K562 (cell line): ENCODE data around the gene ZNF219. TPM values are rescaled to one million over a fixed set of nuclear protein-coding genes. Genes with fewer than 3 reads are reported as not detected.
A peak's percentile ranks its signal among the peaks of the same experiment; 100 is the strongest.

Experiments
- ATAC-seq: fragments of 200-7000 bp; cut with Tn5 transposase; 3 replicates; pipeline ENCODE4 v1.9.1; 2020; ENCODE audit warnings: moderate library complexity
- BruUV-seq: library from RNA; stranded (reverse); fragments of 400-500 nt; replicated peaks from 2 replicates; lab custom pipeline; 2021; lab: Mats Ljungman, UMichigan
- CTCF ChIA-PET: fragments of 300-600 bp; formaldehyde crosslinking; extraction: SDS; loops from one replicate; lab custom pipeline; 2021; ENCODE audit warnings: low intra/inter-chr PET ratio; lab: Yijun Ruan, JAX
- POLR2A ChIA-PET: fragments of 300-600, 350-650 bp; sonication (Branson Sonifier 250); formaldehyde crosslinking; extraction: SDS; loops from one replicate; lab custom pipeline; 2021; ENCODE audit warnings: antibody characterized with exemption, inconsistent platforms; lab: Yijun Ruan, JAX
- DNase-seq, 4 experiments: peaks; one replicate each; pipeline versions ENCODE4 v3.0.0 to v3.0.0-alpha.2; 2011 to 2018; ENCODE audit warnings: low spot score in 3 of 4, mixed read lengths in 3 of 4; ENCODE audit errors: extremely low read depth in 1 of 4
- FAIRE-seq: peaks from 2 replicates; lab custom pipeline; 2011; peaks lifted over from hg19 to GRCh38; lab: Jason Lieb, UNC
- H2AFZ ChIP-seq: 2 replicates; pipeline ENCODE4 v1.6.0; 2011; ENCODE audit warnings: low read depth, low read length, control low read depth, inconsistent platforms
- H3K27ac ChIP-seq: fragments of 200-600 bp; 3 replicates; pipeline ENCODE4 v1.8.0; 2011; ENCODE audit warnings: low read depth, mild to moderate bottlenecking, control low read depth, inconsistent platforms, low read length, moderate library complexity, mixed read lengths; ENCODE audit errors: extremely low read depth
- H3K27me3 ChIP-seq, 2 experiments: fragments of 300-600 bp in 1 of 2; 2 replicates in 1 of 2; 3 replicates in 1 of 2; pipeline versions ENCODE4 v1.6.0 to v1.8.0; 2011; ENCODE audit warnings: inconsistent platforms in 2 of 2, low read length in 2 of 2, mild to moderate bottlenecking in 1 of 2, mixed read lengths in 1 of 2, moderate library complexity in 1 of 2; ENCODE audit not compliant: control insufficient read depth in 2 of 2, insufficient read depth in 2 of 2
- H3K36me3 ChIP-seq: fragments of 300-600 bp; 3 replicates; pipeline ENCODE4 v1.8.0; 2011; ENCODE audit warnings: mild to moderate bottlenecking, low read length, inconsistent platforms; ENCODE audit not compliant: control insufficient read depth, insufficient read depth
- H3K4me1 ChIP-seq, 2 experiments: fragments of 200-600 bp in 1 of 2; replicated peaks in 1 of 2; 2 replicates in 1 of 2; 3 replicates in 1 of 2; pipeline versions ENCODE4 v1.5.1 to v1.8.0; 2011; ENCODE audit warnings: inconsistent platforms in 2 of 2, low read length in 2 of 2, mild to moderate bottlenecking in 1 of 2, mixed read lengths in 1 of 2, moderate library complexity in 1 of 2; ENCODE audit not compliant: control insufficient read depth in 2 of 2, insufficient read depth in 2 of 2
- H3K4me2 ChIP-seq: 2 replicates; pipeline ENCODE4 v1.6.1; 2011; ENCODE audit warnings: low read length, control low read depth, inconsistent platforms, mixed read lengths; ENCODE audit not compliant: insufficient read depth
- H3K4me3 ChIP-seq: fragments of 200-600 bp; sonication (generic), shearing (Covaris generic); 2 replicates; pipeline ENCODE4 v1.5.1; 2016; ENCODE audit warnings: control low read depth, inconsistent platforms
- H3K79me2 ChIP-seq: fragments of 200-600 bp; 3 replicates; pipeline ENCODE4 v1.8.0; 2011; ENCODE audit warnings: low read length, inconsistent platforms; ENCODE audit not compliant: control insufficient read depth, insufficient read depth
- H3K9ac ChIP-seq, 2 experiments: 2 replicates each; pipeline versions ENCODE4 v1.6.0 to v1.6.1; 2011; ENCODE audit warnings: low read depth in 2 of 2, low read length in 2 of 2, control low read depth in 1 of 2, inconsistent platforms in 1 of 2, mild to moderate bottlenecking in 1 of 2, mixed read lengths in 1 of 2; ENCODE audit not compliant: insufficient read depth in 1 of 2
- H3K9me1 ChIP-seq: one replicate; pipeline ENCODE4 v1.6.0; 2011; ENCODE audit warnings: inconsistent platforms, mild to moderate bottlenecking, low read length, moderate library complexity; ENCODE audit not compliant: control insufficient read depth, insufficient read depth
- H3K9me3 ChIP-seq: replicated peaks from 2 replicates; pipeline ENCODE4 v1.5.1; 2011; ENCODE audit warnings: low read depth, low read length, inconsistent platforms; ENCODE audit not compliant: control insufficient read depth, insufficient read depth
- H4K20me1 ChIP-seq: replicated peaks from 2 replicates; pipeline ENCODE4 v1.6.1; 2011; ENCODE audit warnings: low read length, inconsistent platforms, mixed read lengths; ENCODE audit not compliant: control insufficient read depth, insufficient read depth
- BHLHE40 ChIP-seq: IDR thresholded peaks from 2 replicates; pipeline ENCODE4 v1.6.1; 2011; ENCODE audit warnings: low read length, improper control_type of control experiment
- CTCFL ChIP-seq: IDR thresholded peaks from 2 replicates; pipeline ENCODE4 v1.6.1; 2011; ENCODE audit warnings: borderline replicate concordance, low read depth, mild to moderate bottlenecking, moderate library complexity, low read length; ENCODE audit not compliant: insufficient read depth, poor library complexity, severe bottlenecking
- FOS ChIP-seq: IDR thresholded peaks from 3 replicates; pipeline ENCODE4 v1.6.1; 2011; ENCODE audit not compliant: insufficient read length; ENCODE audit errors: extremely low read depth
- MCM5 ChIP-seq: fragments of 450-650 bp; IDR thresholded peaks from 2 replicates; pipeline ENCODE4 v1.6.1; 2016; ENCODE audit warnings: low read depth
- NCOA6 ChIP-seq: fragments of 450-650 bp; IDR thresholded peaks from 2 replicates; pipeline ENCODE4 v1.6.1; 2017; ENCODE audit warnings: mild to moderate bottlenecking
- NRF1 ChIP-seq, 2 experiments: fragments of 450-650 bp; IDR thresholded peaks in 1 of 2; conservative IDR thresholded peaks in 1 of 2; 2 replicates each; pipeline ENCODE4 v1.6.1; 2014; ENCODE audit warnings: mild to moderate bottlenecking in 2 of 2
- PREB ChIP-seq: sonication (generic); formaldehyde crosslinking; IDR thresholded peaks from 2 replicates; pipeline ENCODE4 v1.8.1; 2023; ENCODE audit warnings: mild to moderate bottlenecking, missing genetic modification reagents
- RFX1 ChIP-seq: fragments of 450-650 bp; IDR thresholded peaks from 2 replicates; pipeline ENCODE4 v1.6.1; 2016; ENCODE audit warnings: mild to moderate bottlenecking, moderate library complexity
- SOX6 ChIP-seq: fragments of 450-650 bp; IDR thresholded peaks from 2 replicates; pipeline ENCODE4 v1.6.1; 2014; ENCODE audit warnings: mild to moderate bottlenecking
- TEAD2 ChIP-seq: fragments of 450-650 bp; IDR thresholded peaks from 2 replicates; pipeline ENCODE4 v1.6.1; 2016; ENCODE audit warnings: missing genetic modification characterization, control low read depth, missing compliant biosample characterization
- TFAP4 ChIP-seq: sonication (generic); formaldehyde crosslinking; IDR thresholded peaks from 2 replicates; pipeline ENCODE4 v1.8.0; 2022; ENCODE audit warnings: missing genetic modification reagents, mild to moderate bottlenecking, moderate library complexity, borderline replicate concordance
- ZBTB43 ChIP-seq: sonication (generic); formaldehyde crosslinking; IDR thresholded peaks from 2 replicates; pipeline ENCODE4 v1.8.0; 2023; ENCODE audit warnings: mild to moderate bottlenecking, missing genetic modification reagents
- WGBS: fragments of 100-300 bp; shearing (Covaris generic); methylation state at CpG from one replicate; pipeline ENCODE4 v1.1.6; 2016; ENCODE audit warnings: low coverage, mixed read lengths; ENCODE audit not compliant: insufficient coverage; ENCODE audit errors: missing lambda C conversion rate; 5-methylcytosine and 5-hydroxymethylcytosine counted together
- in situ Hi-C: fragments of 300-500 bp; cut with MboI; formaldehyde crosslinking; loops from 4 replicates; pipeline ENCODE4 v1.15.0; 2018; ENCODE audit warnings: inconsistent platforms, mixed read lengths
- intact Hi-C: fragments of 100-400 bp; cut with micrococcal nuclease; formaldehyde crosslinking; loops from 2 replicates; pipeline ENCODE4 v1.14.2; 2022
- polyA plus RNA-seq, 8 experiments: library from polyadenylated mRNA; depleted of rRNA in 4 of 8; stranded (reverse) in 5 of 8; unstranded in 3 of 8; fragments of >200 nt; fragmentation: Nextera tagmentation in 2 of 8; fragmentation: Illumina TruSeq in 1 of 8; extraction: Ambion mirVana in 2 of 8; extraction: Trizol in 1 of 8; gene quantifications; 2 replicates each; pipeline versions ENCODE4 v1.2.1 to v1.2.3, GENCODE V29; 2011 to 2014; ENCODE audit warnings: inconsistent platforms in 1 of 8, missing spikeins in 1 of 8
- total RNA-seq, 7 experiments: library from RNA; depleted of rRNA in 6 of 7; stranded (reverse); fragments of >200 nt in 6 of 7; fragmentation: Illumina TruSeq in 2 of 7; extraction: Trizol in 2 of 7; gene quantifications; 2 replicates each; pipeline versions ENCODE4 v1.2.1 to v1.2.3, GENCODE V29; 2011 to 2021; ENCODE audit warnings: low replicate concordance in 1 of 7

Gene ZNF219
- total and polyA plus RNA-seq, 9 of the 15 experiments (the other 6 are each of a cell fraction or from before 2014, with no cell fraction given), result 0.29 to 10.6 (median 2.8) TPM

- CTCF ChIA-PET, result no interaction called here
- H3K79me2 ChIP-seq, result no peaks in the 10 kb centered on the region
- intact Hi-C loops (no loop called here), in situ Hi-C loops (no loop called here)
- no peak overlapping the region for H3K9ac ChIP-seq
- H3K9me1 ChIP-seq, result no peaks in the 10 kb centered on the region
- WGBS, result 78% methylated on average over 5 of the region's 6 CpGs
- DNase-seq, result no peak
- TF ChIP-seq RFX1 (peak; percentile 28; the same call in 1 of the 2 replicates), FOS (no peak), MCM5 (no peak), CTCFL (no peak), TFAP4 (CRISPR knock-in tag) (no peak), NCOA6 (no peak), ZBTB43 (CRISPR knock-in tag) (no peak), PREB (CRISPR knock-in tag) (no peak), NRF1 (conservative IDR thresholded peaks at IDR 0.05 in 1 of 2, IDR thresholded peaks at IDR 0.05 in 1 of 2) (peak; percentile 20 to 50; a peak in 2 of 4 replicates), BHLHE40 (no peak), TEAD2 (tag) (no peak), SOX6 (no peak)
- BruUV-seq, result no TSS peak
- H3K27me3 ChIP-seq, result no peaks in the 10 kb centered on the region
- H3K4me2 ChIP-seq, result no peak overlapping the region
- H3K36me3 ChIP-seq, result no peaks in the 10 kb centered on the region
- H4K20me1 ChIP-seq, result no peaks in the 10 kb centered on the region
- H3K4me3 ChIP-seq, result no peak overlapping the region
- POLR2A ChIA-PET, result interaction anchor here (0.6 kb wide), 1 partner anchor 176 kb away, joined by 3 read pairs; no protein-coding TSS in a partner anchor
- peaks cover 17 to 49% of the 10 kb centered on the region in 2 experiments for H3K4me1 ChIP-seq
- no peaks in the 10 kb centered on the region for H3K9me3 ChIP-seq
- no peak for FAIRE-seq
- no peak for ATAC-seq
- H2AFZ ChIP-seq, result 0 out of 2 replicates have a peak overlapping the region, but pooled peaks have one; percentile 21
- no peak overlapping the region for H3K27ac ChIP-seq
Observed at GRCh38 chr14:21109377-21110138, 11.1 kb upstream of the ZNF219 start.
